Activated B cell treated with CpG ODN at 0.5 μM for 24 hours (primary cell): ENCODE measurements around the gene MAEA. TPM values are rescaled to one million over a fixed set of nuclear protein-coding genes. Genes with fewer than 3 reads are reported as not detected.

Experiments used
- ATAC-seq: fragments of 200-7000 bp; cut with Tn5 transposase; one replicate; pipeline ENCODE4 v1.10.0; 2021; ENCODE audit warnings: low read depth, mild to moderate bottlenecking, moderate library complexity
- CTCF ChIA-PET: fragments of 350-600 bp; sonication (Branson Sonifier 250); formaldehyde crosslinking; loops from one replicate; lab custom pipeline; 2021; ENCODE audit warnings: antibody characterized with exemption; lab: Charles Lee
- POLR2A ChIA-PET: fragments of 350-600 bp; sonication (Branson Sonifier 250); formaldehyde crosslinking; loops from one replicate; lab custom pipeline; 2021; ENCODE audit warnings: antibody characterized with exemption; lab: Charles Lee
- DNase-seq: peaks from one replicate; pipeline ENCODE4 v3.0.0; 2022
- H3K27ac Mint-ChIP-seq: one replicate; pipeline ENCODE4 v1.8.0; 2020; ENCODE audit warnings: mixed read lengths
- H3K27me3 Mint-ChIP-seq: one replicate; pipeline ENCODE4 v1.8.0; 2021; ENCODE audit warnings: mixed read lengths
- H3K36me3 Mint-ChIP-seq: one replicate; pipeline ENCODE4 v1.8.0; 2021; ENCODE audit warnings: low read depth, mixed read lengths
- H3K4me1 Mint-ChIP-seq: one replicate; pipeline ENCODE4 v1.8.0; 2021; ENCODE audit warnings: mixed read lengths
- H3K4me3 Mint-ChIP-seq: one replicate; pipeline ENCODE4 v1.8.0; 2020; ENCODE audit warnings: mild to moderate bottlenecking, mixed read lengths
- H3K9me3 Mint-ChIP-seq: one replicate; pipeline ENCODE4 v1.8.0; 2020; ENCODE audit warnings: mixed read lengths
- intact Hi-C: fragments of 100-400 bp; cut with micrococcal nuclease; formaldehyde crosslinking; loops from one replicate; pipeline ENCODE4 v1.15.1; 2024
- total RNA-seq: library from RNA; stranded (reverse); gene quantifications from 2 replicates; pipeline ENCODE4 v1.2.3, GENCODE V29; 2022
- TF ChIP-seq, protein P1 (sequence below): fragments of 200-600 bp; IDR thresholded peaks from one replicate; pipeline ENCODE4 v1.8.0; 2022; ENCODE audit warnings: antibody characterized with exemption, mild to moderate bottlenecking

The MAEA gene
- total RNA-seq, 1 donor from 2014 or later = 73.7 TPM

GRCh38 chr4:1244978-1245471, 44.7 kb upstream of the MAEA start:
- Mint-ChIP-seq H3K36me3 (peaks cover 17% of the 10 kb centered on the region), H3K4me1 (peaks cover 52% of the 10 kb centered on the region), H3K9me3 (no peaks in the 10 kb centered on the region), H3K27ac (no peak overlapping the region), H3K27me3 (no peaks in the 10 kb centered on the region), H3K4me3 (peak overlapping the region; percentile 46)
- TF ChIP-seq, protein P1, sequence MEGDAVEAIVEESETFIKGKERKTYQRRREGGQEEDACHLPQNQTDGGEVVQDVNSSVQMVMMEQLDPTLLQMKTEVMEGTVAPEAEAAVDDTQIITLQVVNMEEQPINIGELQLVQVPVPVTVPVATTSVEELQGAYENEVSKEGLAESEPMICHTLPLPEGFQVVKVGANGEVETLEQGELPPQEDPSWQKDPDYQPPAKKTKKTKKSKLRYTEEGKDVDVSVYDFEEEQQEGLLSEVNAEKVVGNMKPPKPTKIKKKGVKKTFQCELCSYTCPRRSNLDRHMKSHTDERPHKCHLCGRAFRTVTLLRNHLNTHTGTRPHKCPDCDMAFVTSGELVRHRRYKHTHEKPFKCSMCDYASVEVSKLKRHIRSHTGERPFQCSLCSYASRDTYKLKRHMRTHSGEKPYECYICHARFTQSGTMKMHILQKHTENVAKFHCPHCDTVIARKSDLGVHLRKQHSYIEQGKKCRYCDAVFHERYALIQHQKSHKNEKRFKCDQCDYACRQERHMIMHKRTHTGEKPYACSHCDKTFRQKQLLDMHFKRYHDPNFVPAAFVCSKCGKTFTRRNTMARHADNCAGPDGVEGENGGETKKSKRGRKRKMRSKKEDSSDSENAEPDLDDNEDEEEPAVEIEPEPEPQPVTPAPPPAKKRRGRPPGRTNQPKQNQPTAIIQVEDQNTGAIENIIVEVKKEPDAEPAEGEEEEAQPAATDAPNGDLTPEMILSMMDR = no peak
- ChIA-PET POLR2A (interaction anchor here (1.0 to 6.3 kb wide), 2 partner anchors 74 to 102 kb away, joined by 4 to 82 read pairs; partner anchors contain the start of gene UVSSA), CTCF (no interaction called here)
- intact Hi-C loops = loop anchor here (5.0 kb wide), 1 partner anchor 42 kb away; the partner anchor contains the start of gene MAEA
- DNase-seq (peak; percentile 14), ATAC-seq (no peak)

DNA sequence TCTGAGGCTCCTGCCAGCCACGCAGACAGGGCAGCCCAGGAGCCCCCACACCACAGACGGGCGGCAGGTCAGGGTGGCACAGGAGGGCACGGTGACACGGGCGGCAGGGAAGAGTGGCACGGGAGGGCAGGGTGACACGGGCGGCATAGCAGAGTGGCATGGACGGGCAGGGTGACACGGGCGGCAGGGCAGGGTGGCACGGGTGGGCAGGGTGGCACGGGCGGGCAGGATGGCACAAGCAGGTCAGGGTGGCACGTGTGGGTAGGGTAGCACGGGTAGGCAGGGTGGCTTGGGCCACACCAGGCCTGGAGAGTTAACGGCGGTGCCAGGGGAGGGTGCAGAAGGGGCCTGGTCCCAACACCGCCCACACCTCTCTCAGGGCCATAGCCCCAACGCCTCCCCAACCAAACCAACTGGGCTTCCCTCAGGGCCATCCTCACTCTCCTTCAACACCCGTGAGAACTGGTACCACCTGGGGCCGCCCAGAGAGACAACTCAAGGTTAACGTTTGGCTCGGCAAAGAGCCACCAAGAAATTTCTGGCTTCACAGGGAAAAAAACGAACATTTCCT, 44.1 kb upstream of the MAEA start:
- TF ChIP-seq, protein P1 = no peak
- ChIA-PET POLR2A (interaction anchor here (1.0 to 6.3 kb wide), 2 partner anchors 74 to 102 kb away, joined by 4 to 82 read pairs; partner anchors contain the start of gene UVSSA), CTCF (no interaction called here)
- Mint-ChIP-seq H3K27me3 (no peaks in the 10 kb centered on the region), H3K9me3 (no peaks in the 10 kb centered on the region), H3K4me3 (peak overlapping the region; percentile 85), H3K27ac (no peak overlapping the region), H3K36me3 (peaks cover 17% of the 10 kb centered on the region), H3K4me1 (peaks cover 57% of the 10 kb centered on the region)
- intact Hi-C loops = loop anchor here (5.0 kb wide), 1 partner anchor 42 kb away; the partner anchor contains the start of gene MAEA
- DNase-seq (peak; percentile 14), ATAC-seq (no peak)

DNA sequence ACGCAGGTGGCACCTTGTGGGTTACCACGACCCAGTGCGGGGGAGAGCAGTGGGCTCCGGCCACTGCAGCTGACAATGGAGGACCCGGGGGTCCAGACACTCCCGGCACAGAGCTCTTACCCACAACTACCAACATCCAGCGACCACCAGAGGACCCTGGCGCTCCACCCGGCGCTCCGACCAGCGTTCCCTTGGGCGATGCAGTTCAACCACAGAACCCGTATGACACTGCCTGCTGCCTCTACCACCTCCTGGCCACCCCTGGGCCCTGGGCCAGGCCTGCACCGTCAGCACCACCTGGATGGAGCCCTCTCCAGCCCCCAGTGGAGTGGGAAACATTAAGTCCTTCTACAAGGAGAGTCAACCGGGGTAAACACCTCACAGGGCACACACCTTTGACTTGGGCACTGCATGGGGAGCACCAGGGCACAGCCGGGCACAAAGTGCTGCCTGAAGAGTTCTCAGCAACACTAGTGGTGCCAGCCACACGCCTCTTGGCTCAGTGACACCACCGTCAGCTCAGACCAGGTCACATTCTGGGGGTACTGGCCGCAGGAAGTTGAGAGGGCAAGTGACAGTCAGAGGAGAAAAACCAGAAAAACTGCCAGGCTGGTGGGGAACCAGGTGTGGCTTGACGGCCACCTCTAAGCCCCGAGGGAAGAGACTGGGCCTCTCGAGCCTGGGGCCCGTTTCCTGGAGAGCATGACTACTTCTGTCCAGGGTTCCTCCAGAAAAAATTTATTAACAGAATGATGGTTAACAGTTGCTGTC, 43.4 kb upstream of the MAEA start:
- peaks cover 10% of the 10 kb centered on the region for H3K36me3 Mint-ChIP-seq
- TF ChIP-seq, protein P1 = no peak
- peaks cover 65% of the 10 kb centered on the region for H3K4me1 Mint-ChIP-seq
- DNase-seq = peak; percentile 15
- ChIA-PET POLR2A (interaction anchor here (4.5 to 6.3 kb wide), 2 partner anchors 28 to 101 kb away, joined by 21 to 82 read pairs; partner anchors contain the start of gene UVSSA), CTCF (interaction anchor here (4.8 kb wide), 1 partner anchor 22 kb away, joined by 23 read pairs; no protein-coding TSS in a partner anchor)
- H3K27ac Mint-ChIP-seq = peak overlapping the region; percentile 53
- intact Hi-C loops = loop anchor here (5.0 kb wide), 1 partner anchor 41 kb away; the partner anchor contains the start of gene MAEA
- peak overlapping the region; percentile 85 for H3K4me3 Mint-ChIP-seq
- ATAC-seq = no peak
- H3K27me3 Mint-ChIP-seq = no peaks in the 10 kb centered on the region
- no peaks in the 10 kb centered on the region for H3K9me3 Mint-ChIP-seq

GRCh38 chr4:1246901-1247863, 42.5 kb upstream of the MAEA start:
- H3K4me1 Mint-ChIP-seq = peaks cover 68% of the 10 kb centered on the region
- POLR2A ChIA-PET = interaction anchor here (0.6 to 6.3 kb wide), 12 partner anchors 19 to 103 kb away, joined by 4 to 82 read pairs (median 7); partner anchors contain the start of genes MAEA, SPON2 and UVSSA
- CTCF ChIA-PET = interaction anchor here (0.9 to 4.8 kb wide), 2 partner anchors 21 to 80 kb away, joined by 4 to 23 read pairs; no protein-coding TSS in a partner anchor

More at GRCh38 chr4:1246901-1247863, 42.5 kb upstream of the MAEA start:
- DNase-seq (peak; percentile 21), ATAC-seq (no peak)
- Mint-ChIP-seq H3K27me3 (no peaks in the 10 kb centered on the region), H3K9me3 (no peaks in the 10 kb centered on the region), H3K36me3 (peaks cover 13% of the 10 kb centered on the region), H3K27ac (peak overlapping the region; percentile 84), H3K4me3 (peak overlapping the region; percentile 85)
- intact Hi-C loops = loop anchor here (5.0 kb wide), 1 partner anchor 40 kb away; the partner anchor contains the start of gene MAEA
- TF ChIP-seq, protein P1 = no peak
